PC-3 (cell line): ENCODE results near the gene TEX55. TPM values are rescaled to one million over a fixed set of nuclear protein-coding genes. Genes with fewer than 3 reads are reported as not detected.

Experiments
- ATAC-seq: fragments of 200-7000 bp; cut with Tn5 transposase; 2 replicates; pipeline ENCODE4 v1.9.1; 2020; ENCODE audit warnings: mild to moderate bottlenecking, moderate library complexity
- BruUV-seq: library from RNA; stranded (reverse); fragments of 400-500 nt; replicated peaks from 2 replicates; lab custom pipeline; 2021; lab: Mats Ljungman, UMichigan
- CTCF ChIA-PET: fragments of 300-600 bp; sonication (Branson Sonifier 250); formaldehyde crosslinking; loops from one replicate; lab custom pipeline; 2022; ENCODE audit warnings: antibody characterized with exemption; lab: Charles Lee
- POLR2A ChIA-PET: fragments of 300-600 bp; sonication (Branson Sonifier 250); formaldehyde crosslinking; loops from one replicate; lab custom pipeline; 2022; ENCODE audit warnings: antibody characterized with exemption; ENCODE audit not compliant: unreplicated experiment; lab: Charles Lee
- DNase-seq: peaks from one replicate; pipeline ENCODE4 v3.0.0-alpha.2; 2015
- H2AFZ ChIP-seq: fragments of 300-600 bp; sonication (generic); 2 replicates; pipeline ENCODE4 v1.6.0; 2016; ENCODE audit warnings: antibody characterized with exemption, low read length
- H3F3A ChIP-seq: fragments of 300-600 bp; sonication (generic); one replicate; pipeline ENCODE4 v1.6.0; 2017; ENCODE audit warnings: antibody characterized with exemption, low read length, control low read depth, mild to moderate bottlenecking; ENCODE audit not compliant: unreplicated experiment
- H3K27ac ChIP-seq: fragments of 300-600 bp; sonication (generic); 2 replicates; pipeline ENCODE4 v1.5.1; 2016; ENCODE audit warnings: mild to moderate bottlenecking, low read length
- H3K27me3 ChIP-seq: fragments of 300-600 bp; sonication (generic); 2 replicates; pipeline ENCODE4 v1.6.1; 2016; ENCODE audit warnings: low read length, mixed read lengths
- H3K36me3 ChIP-seq: fragments of 300-600 bp; sonication (generic); 2 replicates; pipeline ENCODE4 v1.6.1; 2016; ENCODE audit warnings: low read depth, mixed run types, low read length, mixed read lengths
- H3K4me1 ChIP-seq: fragments of 300-600 bp; sonication (generic); 2 replicates; pipeline ENCODE4 v1.5.1; 2016; ENCODE audit warnings: low read length; ENCODE audit not compliant: insufficient read depth
- H3K4me2 ChIP-seq: fragments of 300-600 bp; sonication (generic); 2 replicates; pipeline ENCODE4 v1.6.0; 2016; ENCODE audit warnings: low read length
- H3K4me3 ChIP-seq: fragments of 300-600 bp; sonication (generic); 2 replicates; pipeline ENCODE4 v1.5.1; 2016; ENCODE audit warnings: mild to moderate bottlenecking, low read length, mixed read lengths
- H3K79me2 ChIP-seq: fragments of 300-600 bp; sonication (generic); 2 replicates; pipeline ENCODE4 v1.6.1; 2017; ENCODE audit warnings: low read length, mixed read lengths
- H3K9ac ChIP-seq: fragments of 300-600 bp; sonication (generic); 2 replicates; pipeline ENCODE4 v1.6.0; 2016; ENCODE audit warnings: mild to moderate bottlenecking, low read length
- H3K9me2 ChIP-seq: fragments of 300-600 bp; sonication (generic); replicated peaks from 2 replicates; pipeline ENCODE4 v1.6.1; 2016; ENCODE audit warnings: mixed run types, low read length, mixed read lengths
- H3K9me3 ChIP-seq: fragments of 300-600 bp; sonication (generic); 2 replicates; pipeline ENCODE4 v1.6.1; 2016; ENCODE audit warnings: low read length, mixed read lengths
- H4K20me1 ChIP-seq: fragments of 300-600 bp; sonication (generic); 2 replicates; pipeline ENCODE4 v1.6.1; 2016; ENCODE audit warnings: low read length, mixed read lengths
- EZH2 ChIP-seq: fragments of 300-600 bp; sonication (generic); IDR thresholded peaks from one replicate; pipeline ENCODE4 v1.6.1; 2017; ENCODE audit warnings: antibody characterized with exemption, mild to moderate bottlenecking, low read length; ENCODE audit not compliant: unreplicated experiment
- EZH2phosphoT487 ChIP-seq: fragments of 300-600 bp; sonication (generic); IDR thresholded peaks from 2 replicates; pipeline ENCODE4 v1.6.1; 2018; ENCODE audit warnings: mild to moderate bottlenecking, antibody characterized with exemption, low read length, borderline replicate concordance
- intact Hi-C: fragments of 100-400 bp; cut with micrococcal nuclease; formaldehyde crosslinking; loops from 2 replicates; pipeline ENCODE4 v1.9.0; 2023
- total RNA-seq: library from RNA; depleted of rRNA; stranded (reverse); fragments of >200 nt; gene quantifications from 2 replicates; pipeline ENCODE4 v1.2.3, GENCODE V29; 2014
- TF ChIP-seq, protein P1 (sequence below): fragments of 300-600 bp; sonication (generic); conservative IDR thresholded peaks from 2 replicates; pipeline ENCODE4 v1.5.1; 2017; ENCODE audit warnings: antibody characterized with exemption, low read depth, mild to moderate bottlenecking, low read length

TEX55 gene
- total RNA-seq, 1 experiment from 2014 or later, result 0.33 TPM

DNA sequence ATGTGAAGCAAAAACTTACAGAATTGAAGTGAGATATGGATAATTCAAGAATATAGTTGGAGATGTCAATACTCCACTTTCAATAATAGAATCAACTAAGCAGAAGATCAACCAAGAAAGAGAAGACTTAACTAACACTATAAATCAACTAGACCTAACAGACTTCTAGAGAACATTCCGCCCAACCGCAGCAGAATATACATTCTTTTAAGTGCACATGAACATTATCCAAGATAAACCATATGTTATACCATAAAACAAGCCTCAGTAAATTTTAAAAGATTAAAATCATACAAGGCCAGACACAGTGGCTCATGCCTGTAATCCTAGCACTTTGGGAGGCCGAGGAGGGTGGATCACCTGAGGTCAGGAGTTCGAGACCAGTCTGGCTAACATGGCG lies 5.5 kb upstream of the TEX55 start:
- Histone ChIP-seq H3K9me2 (no peaks in the 10 kb centered on the region), H3K36me3 (no peaks in the 10 kb centered on the region), H3K9me3 (peaks cover 4% of the 10 kb centered on the region; the same call in 1 of the 2 replicates), H3F3A (no peaks in the 10 kb centered on the region), H3K4me2 (no peak overlapping the region), H3K27ac (no peak overlapping the region), H4K20me1 (no peaks in the 10 kb centered on the region), H3K9ac (no peak overlapping the region), H3K4me3 (no peak overlapping the region), H3K79me2 (no peaks in the 10 kb centered on the region), H2AFZ (no peak overlapping the region), H3K27me3 (no peaks in the 10 kb centered on the region), H3K4me1 (peaks cover under 1% of the 10 kb centered on the region; the same call in 1 of the 2 replicates)
- no peak for TF ChIP-seq EZH2
- TF ChIP-seq, protein P1, sequence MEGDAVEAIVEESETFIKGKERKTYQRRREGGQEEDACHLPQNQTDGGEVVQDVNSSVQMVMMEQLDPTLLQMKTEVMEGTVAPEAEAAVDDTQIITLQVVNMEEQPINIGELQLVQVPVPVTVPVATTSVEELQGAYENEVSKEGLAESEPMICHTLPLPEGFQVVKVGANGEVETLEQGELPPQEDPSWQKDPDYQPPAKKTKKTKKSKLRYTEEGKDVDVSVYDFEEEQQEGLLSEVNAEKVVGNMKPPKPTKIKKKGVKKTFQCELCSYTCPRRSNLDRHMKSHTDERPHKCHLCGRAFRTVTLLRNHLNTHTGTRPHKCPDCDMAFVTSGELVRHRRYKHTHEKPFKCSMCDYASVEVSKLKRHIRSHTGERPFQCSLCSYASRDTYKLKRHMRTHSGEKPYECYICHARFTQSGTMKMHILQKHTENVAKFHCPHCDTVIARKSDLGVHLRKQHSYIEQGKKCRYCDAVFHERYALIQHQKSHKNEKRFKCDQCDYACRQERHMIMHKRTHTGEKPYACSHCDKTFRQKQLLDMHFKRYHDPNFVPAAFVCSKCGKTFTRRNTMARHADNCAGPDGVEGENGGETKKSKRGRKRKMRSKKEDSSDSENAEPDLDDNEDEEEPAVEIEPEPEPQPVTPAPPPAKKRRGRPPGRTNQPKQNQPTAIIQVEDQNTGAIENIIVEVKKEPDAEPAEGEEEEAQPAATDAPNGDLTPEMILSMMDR, result no peak
- no peak for TF ChIP-seq EZH2phosphoT487
- intact Hi-C loops, result no loop called here
- CTCF ChIA-PET, result no interaction called here
- ATAC-seq (no peak), DNase-seq (no peak)
- POLR2A ChIA-PET, result no interaction called here
- no TSS peak for BruUV-seq

DNA sequence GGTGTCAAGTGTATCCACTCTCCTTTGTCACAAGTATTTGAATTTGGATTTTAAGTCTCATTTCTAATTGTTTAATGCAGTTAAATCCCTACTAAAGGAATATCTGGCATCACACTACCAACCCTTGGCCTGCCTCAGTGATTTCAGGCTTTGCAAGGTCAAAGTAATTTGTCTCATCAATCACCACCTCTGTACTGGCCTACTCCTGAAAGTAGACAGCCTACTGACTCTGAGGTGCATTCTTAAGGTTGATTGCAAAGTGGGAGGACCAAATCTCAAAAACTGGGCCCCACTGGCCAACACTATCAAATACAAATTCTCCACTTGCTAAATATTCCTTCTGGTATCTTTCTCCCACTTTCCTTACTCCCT lies 851 bp upstream of the TEX55 start:
- POLR2A ChIA-PET, result interaction anchor here (1.3 kb wide), 1 partner anchor 96 kb away, joined by 4 read pairs; the partner anchor contains the start of gene B4GALT4
- H3K4me2 ChIP-seq, result no peak overlapping the region
- no peaks in the 10 kb centered on the region for H3K79me2 ChIP-seq
- no peak overlapping the region for H3K9ac ChIP-seq
- H2AFZ ChIP-seq, result peak overlapping the region; percentile 26; the same call in 1 of the 2 replicates
- CTCF ChIA-PET, result no interaction called here
- H3K9me2 ChIP-seq, result no peaks in the 10 kb centered on the region
- no peak overlapping the region for H3K4me3 ChIP-seq
- intact Hi-C loops, result loop anchor here (1.0 to 5.0 kb wide), 3 partner anchors 61 to 537 kb away; no protein-coding TSS in a partner anchor
- H3K27ac ChIP-seq, result no peak overlapping the region
- H3K27me3 ChIP-seq, result no peaks in the 10 kb centered on the region
- no peak for DNase-seq
- no peaks in the 10 kb centered on the region for H4K20me1 ChIP-seq
- H3K9me3 ChIP-seq, result no peaks in the 10 kb centered on the region
- H3F3A ChIP-seq, result no peaks in the 10 kb centered on the region
- TF ChIP-seq EZH2 (no peak), EZH2phosphoT487 (no peak)
- TF ChIP-seq, protein P1, result no peak
- H3K4me1 ChIP-seq, result peaks cover 25% of the 10 kb centered on the region
- no TSS peak for BruUV-seq
- H3K36me3 ChIP-seq, result no peaks in the 10 kb centered on the region
- ATAC-seq, result peak; percentile 3; the same call in 1 of the 2 replicates

DNA sequence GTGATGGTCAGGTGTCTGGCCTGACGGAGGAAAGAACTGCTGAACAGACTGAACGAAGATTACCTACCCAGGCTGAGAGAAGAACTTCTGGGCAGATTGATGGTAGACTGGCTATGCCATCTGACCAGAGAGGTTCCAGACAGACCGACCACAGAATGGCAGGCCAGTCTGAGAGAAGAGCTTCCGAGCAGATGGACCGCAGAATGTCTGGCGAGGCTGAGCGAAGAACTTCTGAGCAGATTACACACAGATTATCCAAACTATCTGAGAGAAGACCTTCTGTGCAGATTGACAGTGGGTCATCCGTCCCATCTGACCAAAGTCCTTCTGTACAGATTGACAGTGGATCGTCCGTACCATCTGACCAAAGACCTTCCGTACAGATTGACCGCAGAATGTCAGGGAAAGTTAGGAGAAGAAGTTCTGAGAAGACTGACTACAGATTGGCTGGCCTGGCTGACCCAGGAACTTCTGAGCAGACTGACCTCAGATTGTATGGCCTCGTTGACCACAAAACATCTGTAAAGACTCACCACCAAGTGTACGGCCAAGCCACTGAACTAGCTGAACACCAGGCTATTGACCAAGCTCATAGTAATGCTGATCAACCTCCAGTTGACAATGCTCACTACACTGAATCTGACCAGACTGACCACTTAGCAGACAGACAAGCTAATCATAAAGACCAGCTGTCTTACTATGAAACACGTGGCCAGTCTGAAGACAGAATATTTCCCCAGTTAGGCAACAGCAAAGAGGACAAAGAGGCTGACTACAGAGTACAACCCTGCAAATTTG lies 812 bp downstream of the TEX55 start:
- no TSS peak for BruUV-seq
- POLR2A ChIA-PET, result no interaction called here
- intact Hi-C loops, result loop anchor here (5.0 kb wide), 1 partner anchor 536 kb away; no protein-coding TSS in a partner anchor

More for the DNA sequence above, 812 bp downstream of the TEX55 start:
- H3K9me3 ChIP-seq, result no peaks in the 10 kb centered on the region
- no peak overlapping the region for H2AFZ ChIP-seq
- no peak overlapping the region for H3K4me3 ChIP-seq
- H3F3A ChIP-seq, result no peaks in the 10 kb centered on the region
- no peaks in the 10 kb centered on the region for H3K27me3 ChIP-seq
- ATAC-seq (no peak), DNase-seq (no peak)
- no peak overlapping the region for H3K9ac ChIP-seq
- no peaks in the 10 kb centered on the region for H3K79me2 ChIP-seq
- H3K4me1 ChIP-seq, result peaks cover 25% of the 10 kb centered on the region
- no peaks in the 10 kb centered on the region for H3K36me3 ChIP-seq
- no peaks in the 10 kb centered on the region for H3K9me2 ChIP-seq
- TF ChIP-seq EZH2phosphoT487, result no peak
- no peak for TF ChIP-seq EZH2
- TF ChIP-seq, protein P1, result no peak
- CTCF ChIA-PET, result interaction anchor here (1.3 kb wide), 1 partner anchor 94 kb away, joined by 6 read pairs; no protein-coding TSS in a partner anchor
- no peaks in the 10 kb centered on the region for H4K20me1 ChIP-seq
- H3K4me2 ChIP-seq, result no peak overlapping the region
- H3K27ac ChIP-seq, result no peak overlapping the region
